OCI-LY3 (cell line): ENCODE measurements around the gene SLC39A5.

Experiments used
- EZH2phosphoT487 ChIP-seq: fragments of 200-600 bp; shearing (Covaris generic); IDR thresholded peaks from 2 replicates; pipeline ENCODE4 v1.6.1; 2018; ENCODE audit warnings: antibody characterized with exemption, mixed run types, low read depth
- TF ChIP-seq, protein P1 (sequence below): fragments of 200-600, 300-600 bp; sonication (generic); IDR thresholded peaks from 2 replicates; pipeline ENCODE4 v1.5.1; 2014; ENCODE audit warnings: antibody characterized with exemption, low read length, low read depth

- TF ChIP-seq, protein P1, sequence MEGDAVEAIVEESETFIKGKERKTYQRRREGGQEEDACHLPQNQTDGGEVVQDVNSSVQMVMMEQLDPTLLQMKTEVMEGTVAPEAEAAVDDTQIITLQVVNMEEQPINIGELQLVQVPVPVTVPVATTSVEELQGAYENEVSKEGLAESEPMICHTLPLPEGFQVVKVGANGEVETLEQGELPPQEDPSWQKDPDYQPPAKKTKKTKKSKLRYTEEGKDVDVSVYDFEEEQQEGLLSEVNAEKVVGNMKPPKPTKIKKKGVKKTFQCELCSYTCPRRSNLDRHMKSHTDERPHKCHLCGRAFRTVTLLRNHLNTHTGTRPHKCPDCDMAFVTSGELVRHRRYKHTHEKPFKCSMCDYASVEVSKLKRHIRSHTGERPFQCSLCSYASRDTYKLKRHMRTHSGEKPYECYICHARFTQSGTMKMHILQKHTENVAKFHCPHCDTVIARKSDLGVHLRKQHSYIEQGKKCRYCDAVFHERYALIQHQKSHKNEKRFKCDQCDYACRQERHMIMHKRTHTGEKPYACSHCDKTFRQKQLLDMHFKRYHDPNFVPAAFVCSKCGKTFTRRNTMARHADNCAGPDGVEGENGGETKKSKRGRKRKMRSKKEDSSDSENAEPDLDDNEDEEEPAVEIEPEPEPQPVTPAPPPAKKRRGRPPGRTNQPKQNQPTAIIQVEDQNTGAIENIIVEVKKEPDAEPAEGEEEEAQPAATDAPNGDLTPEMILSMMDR: no peak
- TF ChIP-seq EZH2phosphoT487: no peak
These were observed 22.8 kb downstream of the SLC39A5 start for GRCh38 chr12:56252649-56253048.
